HG02763 (cell line): ENCODE data around the gene OR51L1.

Experiments
- ATAC-seq: cut with Tn5 transposase; IDR thresholded peaks from one replicate; pipeline ENCODE4 v1.9.1; 2021; ENCODE audit warnings: mild to moderate bottlenecking, moderate library complexity; ENCODE audit not compliant: unreplicated experiment

The OR51L1 gene

DNA sequence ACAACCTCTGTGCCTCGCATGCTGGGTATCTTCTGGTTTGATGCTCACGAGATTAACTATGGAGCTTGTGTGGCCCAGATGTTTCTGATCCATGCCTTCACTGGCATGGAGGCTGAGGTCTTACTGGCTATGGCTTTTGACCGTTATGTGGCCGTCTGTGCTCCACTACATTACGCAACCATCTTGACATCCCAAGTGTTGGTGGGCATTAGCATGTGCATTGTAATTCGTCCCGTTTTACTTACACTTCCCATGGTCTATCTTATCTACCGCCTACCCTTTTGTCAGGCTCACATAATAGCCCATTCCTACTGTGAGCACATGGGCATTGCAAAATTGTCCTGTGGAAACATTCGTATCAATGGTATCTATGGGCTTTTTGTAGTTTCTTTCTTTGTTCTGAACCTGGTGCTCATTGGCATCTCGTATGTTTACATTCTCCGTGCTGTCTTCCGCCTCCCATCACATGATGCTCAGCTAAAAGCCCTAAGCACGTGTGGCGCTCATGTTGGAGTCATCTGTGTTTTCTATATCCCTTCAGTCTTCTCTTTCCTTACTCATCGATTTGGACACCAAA is 52.2 kb downstream of the OR51L1 start:
- no peak for ATAC-seq
